ENCODE results near the gene RAPGEF6.

DNA sequence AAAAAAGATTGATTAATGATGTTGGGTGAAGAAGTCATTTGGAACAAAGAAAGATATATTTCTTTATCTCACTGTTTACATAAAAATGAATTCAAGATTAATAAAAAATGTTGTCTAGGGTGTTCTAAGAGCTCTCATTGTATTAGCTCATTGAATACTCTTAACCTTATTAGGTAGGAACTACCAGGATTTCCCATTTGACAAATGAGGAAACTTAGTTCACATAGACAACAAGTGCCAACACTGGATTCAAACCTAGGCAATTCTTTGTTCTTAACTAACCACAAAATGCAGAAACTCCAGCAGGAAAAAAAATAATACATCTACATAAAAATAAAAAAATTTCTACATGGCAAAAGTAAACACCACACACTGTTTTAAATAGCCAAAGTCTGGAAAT, 175.8 kb downstream of the RAPGEF6 start:
- TF ChIP-seq CTCF (IDR thresholded peaks at IDR 0.05) (no peak), POLR2A (IDR thresholded peaks at IDR 0.05) (no peak)
